DOHH2 (cell line): Measurements from ENCODE around the gene PRR14L.

Source experiments
- H3F3A ChIP-seq: fragments of 200-600 bp; sonication (generic), shearing (Covaris generic); 2 replicates; pipeline ENCODE4 v1.6.0; 2016; ENCODE audit warnings: antibody characterized with exemption, mild to moderate bottlenecking; ENCODE audit not compliant: control insufficient read depth, insufficient read depth
- H3K27ac ChIP-seq: fragments of 200-600 bp; sonication (generic); 2 replicates; pipeline ENCODE4 v1.5.1; 2014; ENCODE audit warnings: low read depth, mild to moderate bottlenecking, low read length, moderate library complexity
- H3K27me3 ChIP-seq: fragments of 200-600 bp; sonication (generic); 2 replicates; pipeline ENCODE4 v1.6.1; 2014; ENCODE audit warnings: mild to moderate bottlenecking, low read length, mixed read lengths; ENCODE audit not compliant: control insufficient read depth
- H3K36me3 ChIP-seq: fragments of 200-600 bp; sonication (generic); 2 replicates; pipeline ENCODE4 v1.6.1; 2014; ENCODE audit warnings: mild to moderate bottlenecking, low read length, moderate library complexity, mixed read lengths; ENCODE audit not compliant: control insufficient read depth
- H3K4me1 ChIP-seq: fragments of 200-600 bp; sonication (generic); 2 replicates; pipeline ENCODE4 v1.6.1; 2014; ENCODE audit warnings: mild to moderate bottlenecking, low read length, mixed read lengths; ENCODE audit not compliant: control insufficient read depth
- H3K4me2 ChIP-seq: fragments of 200-600 bp; sonication (generic); 2 replicates; pipeline ENCODE4 v1.6.0; 2014; ENCODE audit warnings: mild to moderate bottlenecking, low read length, moderate library complexity
- H3K4me3 ChIP-seq: fragments of 200-600 bp; sonication (generic); 2 replicates; pipeline ENCODE4 v1.5.1; 2014; ENCODE audit warnings: mild to moderate bottlenecking, low read length, mixed read lengths
- H3K79me2 ChIP-seq: fragments of 200-600 bp; sonication (generic); 2 replicates; pipeline ENCODE4 v1.6.1; 2014; ENCODE audit warnings: mild to moderate bottlenecking, low read length, mixed read lengths; ENCODE audit not compliant: control insufficient read depth
- H3K9me2 ChIP-seq: fragments of 200-600 bp; sonication (generic); replicated peaks from 2 replicates; pipeline ENCODE4 v1.6.1; 2014; ENCODE audit warnings: mild to moderate bottlenecking, low read length, mixed read lengths; ENCODE audit not compliant: control insufficient read depth
- H3K9me3 ChIP-seq: fragments of 200-600 bp; sonication (generic); 2 replicates; pipeline ENCODE4 v1.6.1; 2014; ENCODE audit warnings: antibody characterized with exemption, low read length, mixed read lengths; ENCODE audit not compliant: control insufficient read depth, insufficient read depth
- H4K20me1 ChIP-seq: fragments of 200-600 bp; sonication (generic); 2 replicates; pipeline ENCODE4 v1.6.0; 2014; ENCODE audit warnings: low read depth, mild to moderate bottlenecking, antibody characterized with exemption, low read length, moderate library complexity; ENCODE audit not compliant: control insufficient read depth, insufficient read depth
- EZH2phosphoT487 ChIP-seq: fragments of 200-600 bp; sonication (generic); IDR thresholded peaks from 2 replicates; pipeline ENCODE4 v1.6.1; 2017; ENCODE audit warnings: borderline replicate concordance, mild to moderate bottlenecking, antibody characterized with exemption, low read length, moderate library complexity, mixed read lengths
- TF ChIP-seq, protein P1 (sequence below): fragments of 200-600 bp; sonication (generic); IDR thresholded peaks from one replicate; pipeline ENCODE4 v1.5.1; 2014; ENCODE audit warnings: antibody characterized with exemption, mild to moderate bottlenecking, low read depth, low read length; ENCODE audit not compliant: poor library complexity, severe bottlenecking

The PRR14L gene

DNA sequence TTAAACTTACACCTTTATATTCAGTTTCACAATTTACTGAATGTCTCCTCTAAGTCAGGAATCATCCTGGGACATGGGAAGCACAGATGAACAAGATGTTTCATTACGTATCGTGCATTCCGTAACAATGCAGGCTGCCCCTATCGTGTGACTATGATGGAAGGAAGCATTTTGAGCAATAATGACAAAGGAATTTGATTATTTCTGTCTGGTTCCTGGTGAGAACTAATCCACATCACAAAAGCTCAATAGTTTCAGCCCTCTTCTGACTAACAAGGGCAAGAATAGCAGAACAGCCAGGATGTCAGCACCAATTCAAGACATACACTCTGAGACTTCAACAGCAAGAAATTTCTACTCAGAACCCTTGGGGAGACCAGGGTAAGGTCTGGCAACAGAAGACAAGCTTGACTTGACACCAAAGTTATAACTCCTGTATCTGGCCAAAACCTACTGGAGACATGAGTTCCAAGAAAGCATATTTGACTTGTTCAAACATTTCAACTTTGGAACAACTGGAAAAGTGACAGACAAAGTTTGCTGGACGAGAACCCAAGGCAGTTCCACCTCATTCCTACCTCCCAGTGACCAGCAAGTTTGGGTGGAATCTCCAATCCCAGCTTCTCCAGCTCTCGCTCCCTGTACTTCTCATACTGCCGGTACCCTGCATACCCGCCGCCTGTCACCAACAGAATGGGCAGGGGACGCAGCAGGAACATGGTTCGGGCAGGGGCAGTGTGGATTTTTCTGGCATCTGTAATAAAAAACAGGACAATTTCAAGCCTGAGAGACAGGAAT lies 102.2 kb downstream of the PRR14L start:
- H3F3A ChIP-seq, result peaks cover 5% of the 10 kb centered on the region; the same call in 1 of the 2 replicates
- H3K9me3 ChIP-seq, result no peaks in the 10 kb centered on the region
- H3K27me3 ChIP-seq, result no peaks in the 10 kb centered on the region
- no peak overlapping the region for H3K4me2 ChIP-seq
- no peaks in the 10 kb centered on the region for H4K20me1 ChIP-seq
- H3K4me1 ChIP-seq, result peaks cover 31% of the 10 kb centered on the region
- peaks cover 35% of the 10 kb centered on the region for H3K79me2 ChIP-seq
- peaks cover 33% of the 10 kb centered on the region for H3K36me3 ChIP-seq
- H3K27ac ChIP-seq, result no peak overlapping the region
- no peaks in the 10 kb centered on the region for H3K9me2 ChIP-seq
- TF ChIP-seq, protein P1, sequence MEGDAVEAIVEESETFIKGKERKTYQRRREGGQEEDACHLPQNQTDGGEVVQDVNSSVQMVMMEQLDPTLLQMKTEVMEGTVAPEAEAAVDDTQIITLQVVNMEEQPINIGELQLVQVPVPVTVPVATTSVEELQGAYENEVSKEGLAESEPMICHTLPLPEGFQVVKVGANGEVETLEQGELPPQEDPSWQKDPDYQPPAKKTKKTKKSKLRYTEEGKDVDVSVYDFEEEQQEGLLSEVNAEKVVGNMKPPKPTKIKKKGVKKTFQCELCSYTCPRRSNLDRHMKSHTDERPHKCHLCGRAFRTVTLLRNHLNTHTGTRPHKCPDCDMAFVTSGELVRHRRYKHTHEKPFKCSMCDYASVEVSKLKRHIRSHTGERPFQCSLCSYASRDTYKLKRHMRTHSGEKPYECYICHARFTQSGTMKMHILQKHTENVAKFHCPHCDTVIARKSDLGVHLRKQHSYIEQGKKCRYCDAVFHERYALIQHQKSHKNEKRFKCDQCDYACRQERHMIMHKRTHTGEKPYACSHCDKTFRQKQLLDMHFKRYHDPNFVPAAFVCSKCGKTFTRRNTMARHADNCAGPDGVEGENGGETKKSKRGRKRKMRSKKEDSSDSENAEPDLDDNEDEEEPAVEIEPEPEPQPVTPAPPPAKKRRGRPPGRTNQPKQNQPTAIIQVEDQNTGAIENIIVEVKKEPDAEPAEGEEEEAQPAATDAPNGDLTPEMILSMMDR, result no peak
- no peak for TF ChIP-seq EZH2phosphoT487
- H3K4me3 ChIP-seq, result no peak overlapping the region

DNA sequence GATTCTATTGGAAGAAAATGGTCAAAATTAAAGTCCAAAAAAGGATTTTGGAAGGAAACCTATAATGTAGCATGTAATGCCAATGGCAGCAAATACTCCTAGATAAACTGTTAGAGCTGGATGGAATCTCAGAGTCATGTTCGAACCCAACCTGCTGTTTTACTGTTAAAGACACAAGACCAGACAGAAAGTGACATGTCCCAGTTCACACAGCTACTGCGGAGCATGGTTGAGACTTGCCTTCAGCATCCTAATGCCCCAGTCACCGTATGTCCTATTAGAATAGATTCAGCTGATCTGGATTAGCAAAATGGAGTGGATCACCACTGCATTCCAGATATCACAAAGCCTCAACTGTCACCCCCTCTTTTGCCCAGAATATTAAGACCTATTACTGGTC lies 102.9 kb downstream of the PRR14L start:
- no peak overlapping the region for H3K4me3 ChIP-seq
- no peaks in the 10 kb centered on the region for H4K20me1 ChIP-seq
- H3K9me3 ChIP-seq, result no peaks in the 10 kb centered on the region
- peaks cover 31% of the 10 kb centered on the region for H3K79me2 ChIP-seq
- no peaks in the 10 kb centered on the region for H3K27me3 ChIP-seq
- no peak overlapping the region for H3K27ac ChIP-seq
- H3K4me1 ChIP-seq, result peaks cover 24% of the 10 kb centered on the region
- H3K9me2 ChIP-seq, result no peaks in the 10 kb centered on the region
- no peak overlapping the region for H3K4me2 ChIP-seq
- H3F3A ChIP-seq, result peaks cover 5% of the 10 kb centered on the region; the same call in 1 of the 2 replicates
- peaks cover 33% of the 10 kb centered on the region for H3K36me3 ChIP-seq
- TF ChIP-seq, protein P1, result no peak
- no peak for TF ChIP-seq EZH2phosphoT487

DNA sequence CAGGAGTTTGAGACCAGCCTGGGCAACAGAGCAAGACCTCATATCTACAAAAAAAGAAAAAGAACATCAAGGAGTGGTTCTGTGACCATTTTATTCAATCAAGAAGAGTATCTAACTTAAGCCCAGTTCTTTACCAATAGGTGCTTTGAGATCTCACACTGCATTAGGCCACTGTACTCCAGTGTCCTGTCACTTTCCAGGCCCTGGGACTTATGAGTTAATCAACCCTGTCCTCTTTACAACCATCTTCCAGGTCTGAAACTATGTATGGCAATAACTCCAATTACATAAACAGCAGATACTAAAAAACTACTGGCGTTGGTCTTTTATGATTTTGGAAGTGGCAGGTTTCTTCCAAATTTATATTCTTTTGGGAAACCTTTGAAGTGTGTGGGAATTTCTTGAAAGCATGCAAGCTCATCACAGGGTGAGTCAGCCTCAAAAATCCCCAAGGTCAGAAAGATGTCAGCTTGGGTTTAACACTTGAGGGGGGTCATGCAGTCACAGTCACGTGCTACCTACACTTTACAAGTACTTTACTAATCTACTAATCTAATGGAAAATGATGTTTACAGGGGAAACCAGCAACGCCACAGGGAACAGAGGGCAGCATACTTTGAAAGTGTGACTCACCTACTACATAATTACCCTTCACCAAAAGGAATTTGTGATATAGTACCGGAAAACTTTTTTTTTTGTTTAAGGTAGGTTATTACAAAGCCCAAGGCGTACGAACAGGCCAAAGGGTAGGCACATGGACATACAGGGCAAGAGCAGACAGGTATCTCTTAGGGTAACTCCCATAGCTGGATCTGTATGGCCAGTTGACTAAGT lies 103.5 kb downstream of the PRR14L start:
- Histone ChIP-seq H3K4me1 (peaks cover 17% of the 10 kb centered on the region), H3K79me2 (peaks cover 29% of the 10 kb centered on the region), H3F3A (no peaks in the 10 kb centered on the region), H3K9me3 (no peaks in the 10 kb centered on the region), H3K4me2 (no peak overlapping the region), H3K4me3 (no peak overlapping the region), H3K27me3 (no peaks in the 10 kb centered on the region), H3K9me2 (no peaks in the 10 kb centered on the region), H4K20me1 (no peaks in the 10 kb centered on the region), H3K36me3 (peaks cover 33% of the 10 kb centered on the region), H3K27ac (no peak overlapping the region)
- TF ChIP-seq EZH2phosphoT487, result no peak
- TF ChIP-seq, protein P1, result no peak
